ENCODE measurements around the gene COL19A1. TPM values are rescaled to one million over a fixed set of nuclear protein-coding genes. Genes with fewer than 3 reads are reported as not detected.
A peak's percentile ranks its signal among the peaks of the same experiment; 100 is the strongest.
"Not testable (repeated sequence)": the region's sequence is repeated elsewhere in the genome, so short reads cannot be mapped to it uniquely, and the experiment has no call there.

COL19A1 gene
- total RNA-seq, result not detected in 2 replicates

DNA sequence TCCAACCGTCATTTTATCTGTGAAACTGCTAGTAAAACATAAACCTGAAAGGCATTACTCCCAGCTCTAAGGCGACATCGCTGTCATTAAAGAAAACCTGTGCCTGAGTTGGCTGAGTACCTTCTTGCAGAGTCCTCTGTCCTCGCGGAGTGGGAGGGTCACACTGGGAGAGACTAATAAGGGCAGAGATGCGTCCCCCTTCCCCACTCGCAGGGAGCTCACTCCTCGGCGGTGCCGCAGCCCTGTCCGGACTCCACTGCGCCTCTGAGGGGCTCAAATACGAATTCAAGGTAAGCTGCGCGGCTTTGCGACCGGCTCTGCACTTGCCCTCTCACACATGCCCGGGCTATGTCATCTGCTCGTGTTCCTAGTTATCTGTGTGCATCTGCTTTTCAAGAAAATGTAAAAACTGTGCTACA is at the start of gene COL19A1:
COL19A1 (plus strand) TSS at position 206 of the 419 bp plus-strand sequence. CDS start 13,012 bp downstream, outside the sequence.
- peak; percentile 1 for DNase-seq

DNA sequence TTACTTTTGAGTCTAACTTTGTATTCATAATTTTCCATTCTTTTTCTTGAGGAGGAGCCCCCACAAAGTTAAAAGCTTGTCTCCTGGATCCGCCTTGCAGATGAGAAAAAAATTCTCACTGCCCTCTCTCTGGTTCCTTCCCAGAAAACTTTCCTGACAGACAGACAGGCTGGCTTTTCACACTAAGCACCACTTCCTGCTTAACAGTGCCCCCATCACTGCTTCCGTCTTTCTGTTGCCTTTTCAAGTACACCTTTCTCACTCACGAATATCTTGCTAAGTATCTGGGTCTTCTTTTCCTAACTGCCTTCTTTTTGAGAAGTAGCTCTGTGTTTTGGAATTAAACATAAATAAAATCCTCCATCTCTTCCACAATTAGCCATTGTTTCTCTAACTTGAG is 49.8 kb upstream of the COL19A1 start:
- no peak for DNase-seq

DNA sequence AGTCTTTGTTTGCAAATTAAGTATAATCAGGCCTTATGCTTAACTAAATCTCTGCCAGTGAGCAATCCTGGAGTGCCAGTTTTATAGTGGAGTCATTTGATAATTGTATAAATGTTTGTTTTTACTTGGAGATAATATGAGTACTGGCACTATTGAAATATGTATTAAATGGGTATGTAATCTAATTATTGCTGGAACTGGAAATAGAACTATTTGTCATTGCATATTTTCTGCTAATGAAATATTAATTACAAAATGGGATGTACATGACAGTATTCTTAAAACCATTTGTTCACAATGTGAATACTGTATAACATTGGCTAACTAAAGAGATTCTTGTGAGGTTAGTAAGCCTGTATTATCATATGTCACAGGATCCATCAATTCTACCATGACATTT is 49.0 kb upstream of the COL19A1 start:
- no peak for DNase-seq

DNA sequence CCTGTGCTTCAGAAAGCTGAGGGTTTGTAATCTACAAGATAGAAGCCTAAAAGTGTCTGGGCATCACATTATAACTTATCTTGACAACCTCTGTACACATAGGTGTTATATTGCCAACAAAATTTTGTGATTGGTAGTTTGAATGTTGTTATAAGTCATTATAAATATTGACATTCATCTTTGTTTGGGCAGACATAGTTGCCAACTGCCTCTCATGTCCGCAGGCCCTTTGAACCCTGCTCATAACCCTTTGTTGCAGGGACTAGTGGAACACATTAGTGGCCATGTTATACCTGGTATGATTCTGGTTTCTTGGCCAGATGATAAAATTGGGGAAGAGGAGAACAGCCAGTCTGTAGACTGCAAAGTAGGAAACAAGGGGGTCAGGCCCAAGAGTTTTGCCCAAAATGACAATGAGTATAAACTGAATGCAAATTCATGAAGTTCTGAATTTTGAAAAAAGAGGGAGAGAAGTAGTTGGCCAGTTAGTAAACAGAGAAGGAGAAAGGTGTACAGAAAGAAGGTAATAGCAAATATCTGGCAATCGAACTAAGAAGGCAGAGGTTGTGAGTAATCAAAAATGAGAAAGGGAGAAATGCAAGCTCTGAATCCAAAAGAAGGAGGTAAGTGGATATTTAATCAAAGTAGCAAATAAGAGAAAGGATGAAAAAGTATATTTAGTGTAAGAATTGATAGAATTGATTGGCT is 48.0 kb upstream of the COL19A1 start:
- no peak for DNase-seq

DNA sequence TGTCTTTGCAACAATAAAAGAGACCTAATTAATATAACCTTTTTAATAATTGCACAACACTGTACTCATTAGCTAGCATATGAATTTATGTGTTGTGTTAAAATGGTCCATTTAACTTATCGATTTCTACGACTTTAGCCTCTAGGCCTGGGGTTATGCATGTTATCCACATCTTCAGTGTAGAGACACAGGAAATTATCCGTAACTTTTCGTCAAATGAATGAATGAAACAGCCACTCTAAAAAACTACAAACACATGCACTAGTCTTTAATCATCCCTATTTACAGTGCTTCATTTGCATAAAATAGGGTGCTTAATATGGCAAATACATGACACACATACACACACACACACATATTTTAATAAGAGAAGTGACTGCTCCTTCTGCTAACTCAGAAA is 47.2 kb upstream of the COL19A1 start:
- no peak for DNase-seq

DNA sequence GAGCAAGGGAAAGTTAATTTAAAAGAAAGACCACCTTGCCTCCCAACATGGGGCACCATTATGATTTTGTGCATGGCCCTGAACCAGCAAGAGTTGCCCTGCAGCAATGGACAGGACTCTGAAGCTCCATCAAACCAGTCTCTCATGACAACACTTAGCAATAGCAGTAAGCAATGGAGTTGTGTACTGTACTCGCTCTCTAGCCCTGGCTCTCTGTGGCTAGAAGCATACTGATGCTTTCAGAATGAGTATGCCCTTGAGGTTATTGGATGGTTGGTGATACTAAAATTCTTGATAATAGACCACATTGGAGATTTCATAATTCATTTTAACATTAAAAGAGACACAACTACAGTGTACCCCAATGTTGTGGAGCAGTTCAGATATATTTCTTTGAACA is 46.3 kb upstream of the COL19A1 start:
- no peak for DNase-seq

DNA sequence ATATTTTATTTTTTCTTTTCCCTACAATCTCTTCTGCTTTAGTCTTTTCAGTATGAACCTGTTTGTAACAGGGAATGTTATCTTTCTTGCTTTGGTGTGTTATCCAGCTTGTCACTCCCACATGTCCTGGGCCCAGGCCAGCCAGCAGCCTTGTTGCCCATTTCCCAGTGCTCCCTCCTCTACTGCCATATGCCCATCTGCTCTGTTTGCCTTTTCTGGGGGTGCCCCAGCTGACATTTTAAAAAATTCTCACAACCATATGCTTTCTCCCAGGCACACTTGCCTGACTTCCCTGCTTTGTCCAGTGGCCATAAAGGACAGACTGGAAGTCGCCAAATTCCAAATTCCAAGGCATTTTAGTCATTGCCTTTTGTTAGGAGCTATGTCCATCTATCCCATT is 45.9 kb upstream of the COL19A1 start:
- no peak for DNase-seq

DNA sequence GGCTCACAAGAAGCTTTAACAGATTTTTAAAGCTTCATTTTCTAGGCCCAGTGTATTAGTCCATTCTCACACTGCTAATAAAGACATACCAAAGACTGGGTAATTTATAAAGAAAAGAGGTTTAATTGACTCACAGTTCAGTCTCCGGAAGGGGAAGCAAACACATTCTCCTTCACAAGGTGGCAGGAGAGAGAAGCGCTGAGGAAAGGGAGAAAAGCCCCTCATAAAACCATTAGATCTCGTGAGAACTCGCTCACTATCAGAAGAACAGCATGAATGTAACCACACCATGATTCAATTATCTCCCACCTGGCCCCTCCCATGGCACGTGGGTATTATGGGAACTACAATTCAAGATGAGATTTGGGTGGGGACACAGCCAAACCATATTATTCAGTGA is 42.0 kb upstream of the COL19A1 start:
- not testable (repeated sequence) for DNase-seq

DNA sequence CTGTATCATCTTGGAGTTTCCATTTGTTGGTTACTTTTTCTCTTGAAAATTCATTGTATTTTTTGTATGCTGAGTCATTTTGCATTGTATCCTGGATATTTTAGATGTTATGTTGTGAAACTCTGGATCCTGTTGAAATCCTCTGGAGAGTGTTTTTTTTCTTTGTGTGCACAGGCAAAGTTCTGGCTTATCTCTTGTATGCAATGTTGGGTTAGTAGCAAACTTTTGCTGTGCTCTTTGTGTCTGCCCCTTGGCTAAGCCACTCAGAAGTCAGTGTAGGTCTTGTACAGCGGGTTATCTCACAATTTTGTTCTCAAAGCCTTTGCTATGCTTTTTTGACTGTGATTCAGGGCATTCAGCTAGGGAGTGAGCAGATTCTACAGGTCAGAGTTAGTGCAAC is 40.5 kb upstream of the COL19A1 start:
- no peak for DNase-seq

DNA sequence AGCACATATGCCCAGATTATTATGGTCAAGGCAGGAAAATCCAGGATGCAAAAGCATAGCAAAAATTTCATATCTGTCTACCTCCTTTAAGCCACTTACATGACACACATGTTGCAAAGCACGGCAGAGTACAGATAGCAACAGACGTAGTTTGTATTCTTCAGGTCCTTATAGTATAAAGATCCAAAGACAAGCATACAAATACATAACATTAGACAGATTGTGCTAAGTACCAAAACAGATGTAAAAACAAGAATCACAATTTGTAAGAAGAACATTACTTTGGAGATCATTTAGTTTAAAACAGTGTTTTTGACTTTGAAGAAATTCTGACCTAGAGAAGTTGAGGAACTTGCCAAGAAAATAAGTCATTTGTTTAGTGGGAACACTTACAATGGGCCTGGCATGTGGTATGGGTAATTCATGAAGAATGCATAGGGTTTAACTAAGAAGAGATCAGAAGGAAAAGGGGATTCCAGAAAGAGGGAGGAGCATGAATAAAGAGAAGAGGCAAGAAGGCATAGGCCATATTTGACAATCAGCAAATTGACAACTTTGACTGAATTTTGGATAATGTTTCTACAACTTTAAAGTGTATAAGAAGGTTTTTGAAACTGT is 39.0 kb upstream of the COL19A1 start:
- no peak for DNase-seq

DNA sequence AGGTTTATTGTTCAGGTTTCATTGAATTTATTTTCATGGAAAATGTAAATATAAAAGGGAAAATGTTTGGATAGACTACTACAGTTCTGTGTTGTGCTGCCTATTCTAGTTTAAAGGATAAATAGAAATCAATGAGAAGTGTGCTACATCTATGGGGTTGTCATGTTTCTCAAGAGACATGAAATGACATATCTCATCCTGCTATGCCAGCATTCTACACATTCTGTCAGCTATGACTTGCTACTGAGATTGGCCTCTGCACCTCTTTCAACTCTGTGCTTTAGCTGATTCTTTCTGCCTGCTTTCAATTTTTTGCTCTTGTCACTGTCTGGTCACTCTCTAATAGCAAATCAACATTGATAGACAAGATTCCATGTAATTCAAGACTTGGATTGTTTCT is 33.8 kb upstream of the COL19A1 start:
- no peak for DNase-seq

DNA sequence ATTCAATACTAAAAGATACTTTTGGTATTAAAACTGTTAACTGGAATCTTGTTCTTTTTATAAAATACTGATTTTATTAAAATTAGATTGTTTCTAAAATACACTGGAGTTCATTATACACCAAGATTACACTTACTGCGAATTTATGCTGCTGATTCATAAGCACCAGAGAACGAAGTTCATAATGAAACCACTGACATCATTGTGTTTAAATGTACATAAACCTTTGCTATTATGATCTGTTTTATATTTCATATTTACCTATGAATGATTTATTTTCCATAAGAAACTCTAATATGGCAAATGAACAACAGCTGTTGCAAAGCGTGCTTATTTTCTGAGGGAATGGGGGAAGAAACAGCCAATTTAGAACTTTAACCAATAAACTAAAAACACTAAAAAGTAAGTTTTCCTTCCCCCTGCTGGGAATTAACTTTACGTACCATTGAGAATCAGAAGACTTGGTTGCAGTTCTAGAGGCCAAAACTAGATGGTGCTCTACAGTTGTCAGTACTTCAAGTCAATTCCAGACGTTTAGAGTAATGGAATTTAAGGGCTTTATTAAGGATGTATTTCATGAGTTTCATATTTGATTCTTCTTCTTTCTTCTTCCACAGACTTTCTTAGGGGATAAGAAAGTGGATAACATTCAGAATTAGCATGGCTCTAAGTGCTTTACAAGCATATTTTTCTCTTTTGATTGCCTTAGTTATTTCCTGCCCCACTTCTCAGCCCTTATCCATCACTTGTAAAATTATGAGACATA is 30.8 kb upstream of the COL19A1 start:
- peak; percentile 69 for DNase-seq

DNA sequence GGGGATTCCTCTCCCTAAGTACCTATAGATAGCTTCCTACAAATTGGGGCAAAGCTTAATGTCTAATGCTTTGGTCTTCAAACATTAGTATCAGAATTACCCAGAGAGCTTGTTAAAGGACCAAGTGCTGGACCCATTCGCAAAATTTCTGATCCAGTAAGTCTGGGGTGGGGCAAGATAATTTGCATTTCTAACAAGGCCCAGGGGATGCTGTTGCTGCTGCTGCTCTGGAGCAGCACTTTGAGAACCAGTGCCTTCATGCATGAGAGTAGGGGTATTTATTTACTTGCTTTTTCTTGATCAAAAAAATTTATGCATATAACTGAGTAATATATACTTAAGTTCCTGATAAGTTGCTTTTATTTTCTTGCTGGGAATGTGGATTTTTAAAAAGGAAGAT is 24.5 kb upstream of the COL19A1 start:
- no peak for DNase-seq

DNA sequence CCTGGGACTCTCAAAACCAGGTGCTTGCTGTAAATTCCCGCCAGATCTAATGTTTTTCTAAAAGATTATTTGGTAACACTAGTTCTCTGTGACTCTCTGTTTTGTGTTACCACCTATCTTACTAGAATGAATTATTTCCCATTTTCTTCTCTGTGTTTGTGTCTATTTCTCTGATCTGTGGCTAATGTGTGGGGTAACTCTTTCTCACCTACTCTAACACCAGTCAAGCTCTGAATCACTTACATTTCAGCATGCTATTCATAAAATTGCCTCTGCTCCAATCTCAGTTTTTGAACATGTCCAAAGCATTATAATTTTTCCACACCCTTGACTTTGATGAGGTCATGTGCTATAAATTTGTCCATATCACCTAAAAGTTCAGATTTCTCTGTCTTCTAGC is 23.2 kb upstream of the COL19A1 start:
- DNase-seq, result no peak

DNA sequence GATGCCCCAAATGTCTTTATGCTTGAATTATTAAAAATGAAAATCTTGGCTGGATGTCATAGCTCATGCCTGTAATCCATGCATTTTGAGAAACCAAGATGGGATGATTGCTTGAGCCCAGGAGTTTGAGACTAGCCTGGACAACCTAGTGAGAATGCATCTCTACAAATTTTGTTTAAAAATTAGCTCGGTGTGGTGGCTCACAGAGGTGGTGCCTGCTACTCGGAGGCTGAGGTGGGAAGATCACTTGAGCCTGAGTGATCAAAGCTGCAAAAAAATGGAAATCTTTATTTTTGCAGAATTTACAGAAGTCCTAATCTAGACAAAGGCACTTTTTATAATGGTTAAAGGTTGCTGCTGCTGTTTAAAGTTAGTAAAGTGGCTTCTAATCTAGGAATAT is 20.0 kb upstream of the COL19A1 start:
- DNase-seq, result no peak

DNA sequence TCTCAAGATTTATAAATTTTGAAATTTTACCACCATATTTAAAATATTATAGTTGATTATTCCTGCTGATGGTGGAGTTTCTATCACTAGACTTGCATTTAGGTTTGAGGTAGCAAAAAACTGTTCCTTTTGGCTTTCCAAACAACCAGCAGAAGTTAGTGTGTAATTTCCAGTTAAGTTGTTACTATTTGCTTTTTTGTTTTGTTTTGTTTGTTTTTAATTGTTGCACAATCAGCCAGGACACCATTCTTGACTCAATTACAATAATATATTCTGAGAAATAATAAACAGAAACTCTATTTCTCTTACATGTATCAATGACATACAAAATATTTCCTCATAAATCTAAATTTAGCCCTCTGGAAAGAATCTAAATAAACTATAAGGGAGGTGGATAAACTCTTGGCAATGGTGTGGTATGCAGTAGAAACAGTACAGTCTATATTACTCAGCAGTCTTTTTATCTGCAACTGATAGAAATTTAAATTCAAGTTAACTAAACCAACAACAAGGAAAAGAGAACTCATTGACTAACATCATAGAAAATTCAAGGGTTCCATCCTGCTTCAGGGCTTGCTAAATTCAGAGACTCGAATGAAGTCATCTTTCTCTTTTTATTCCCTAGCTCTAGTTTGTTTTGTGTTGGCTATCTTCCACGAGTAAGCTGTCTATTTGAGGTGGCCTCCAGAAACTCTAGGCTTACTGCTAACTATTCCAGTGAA is 19.4 kb upstream of the COL19A1 start:
- no peak for DNase-seq

DNA sequence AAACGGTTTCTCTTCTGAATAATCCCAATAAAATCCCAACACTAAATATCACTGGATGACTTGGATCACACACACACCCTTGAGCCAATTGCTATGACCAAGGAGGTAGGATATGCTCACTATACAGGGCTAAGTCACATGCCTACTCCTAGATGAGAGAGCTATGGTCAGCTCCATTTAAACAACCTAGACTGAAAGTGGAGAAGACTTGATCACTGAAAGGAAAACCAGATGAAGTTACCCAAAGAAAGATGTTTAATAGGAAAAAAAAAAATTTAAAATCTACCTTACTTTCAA is 18.9 kb upstream of the COL19A1 start:
- no peak for DNase-seq

DNA sequence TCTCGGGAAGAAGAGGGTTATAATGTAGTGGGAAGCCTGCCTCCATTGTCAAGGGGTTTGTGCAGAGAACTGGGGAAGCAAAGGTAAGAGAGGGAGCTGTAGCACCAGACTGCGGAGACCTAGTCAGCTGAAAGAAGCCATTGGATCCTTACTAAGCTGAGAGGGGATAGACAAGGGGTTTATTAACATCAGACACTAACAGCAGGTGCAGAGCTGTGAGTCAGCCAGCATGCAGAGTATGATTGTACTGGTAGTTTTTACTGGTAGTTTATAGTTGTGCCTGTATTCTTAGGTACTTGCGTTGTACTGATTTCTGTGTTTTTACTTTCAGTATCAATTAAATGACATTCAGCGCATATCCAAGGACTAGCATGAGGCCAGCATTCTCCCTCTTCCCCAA is 17.8 kb upstream of the COL19A1 start:
- no peak for DNase-seq

DNA sequence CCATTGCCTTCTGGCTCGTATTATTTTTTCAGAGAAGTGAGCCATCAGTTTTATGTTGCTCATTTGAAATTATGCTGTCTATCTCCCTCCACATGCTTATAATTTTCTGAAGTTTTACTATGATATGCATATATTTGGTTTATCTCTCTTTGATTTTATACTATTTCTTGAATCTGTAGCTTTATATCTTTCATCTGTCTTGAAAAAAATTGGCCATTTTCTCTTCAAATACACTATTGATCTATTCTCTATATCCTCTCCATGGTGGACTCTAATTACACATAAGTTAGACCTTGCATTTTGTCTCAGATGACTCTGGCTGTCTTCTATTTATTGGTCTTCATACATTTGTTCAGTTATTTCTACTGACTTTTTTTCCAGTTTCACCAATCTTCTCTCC is 13.7 kb upstream of the COL19A1 start:
- no peak for DNase-seq

DNA sequence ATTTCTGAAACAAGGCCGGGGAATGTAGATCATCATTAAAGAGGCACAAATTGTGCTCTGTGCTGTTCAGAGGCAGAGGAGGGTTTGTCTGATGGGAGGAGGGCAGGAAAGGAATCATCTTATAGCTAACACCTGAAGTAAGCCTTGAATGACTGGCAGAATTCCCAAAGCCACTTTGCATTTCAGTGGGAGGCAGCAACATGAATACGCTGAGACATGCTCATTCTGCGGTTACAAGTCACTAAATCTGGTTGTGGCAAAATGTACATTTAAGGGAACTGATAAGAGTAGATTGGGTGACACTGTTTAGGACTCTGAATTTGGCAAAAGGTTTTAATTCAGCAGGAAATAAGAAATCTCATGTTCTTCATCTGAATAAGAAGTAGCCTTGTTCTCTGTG is 4.4 kb upstream of the COL19A1 start:
- DNase-seq, result no peak

DNA sequence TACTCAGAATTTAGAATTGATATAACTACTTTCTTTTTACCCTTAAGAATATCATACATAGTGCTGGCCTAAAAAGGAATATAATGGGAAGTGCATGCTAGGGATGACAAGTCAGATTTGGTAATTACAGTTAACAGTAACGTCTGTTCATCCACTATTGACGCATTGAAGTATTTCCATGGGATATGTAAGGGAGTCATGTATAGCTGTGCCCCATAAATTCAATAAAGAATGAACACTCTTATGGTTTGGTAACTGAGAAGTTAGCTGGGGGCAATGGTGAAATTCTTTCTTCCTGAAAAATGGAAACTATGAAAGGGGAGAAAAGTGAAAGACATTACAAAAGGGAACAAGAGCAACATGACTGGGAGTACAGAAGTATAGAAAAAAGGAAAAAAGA is 2.6 kb upstream of the COL19A1 start:
- no peak for DNase-seq

DNA sequence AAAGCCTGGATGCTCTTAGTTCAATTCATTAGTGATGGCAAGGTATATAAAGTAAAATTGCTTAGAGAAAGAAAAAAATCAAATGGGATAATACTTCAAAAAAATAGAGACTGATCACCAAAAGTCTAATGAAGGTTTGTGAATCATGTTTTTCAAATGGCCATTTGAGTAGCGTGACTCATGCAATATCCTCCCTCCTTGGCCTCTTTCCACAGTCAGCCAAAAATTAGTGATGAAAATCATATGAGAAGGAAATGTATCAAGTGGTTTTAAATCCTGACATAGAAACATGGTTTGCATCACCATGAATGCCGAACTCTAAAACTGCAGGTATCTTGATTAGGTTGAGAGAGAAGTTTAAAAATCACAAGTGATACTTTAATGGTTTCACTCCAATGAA is 1.2 kb upstream of the COL19A1 start:
- DNase-seq, result peak; percentile 11

Data from dermis blood vessel endothelial cell (primary cell).